HepG2 (cell line): ENCODE data around the gene ATPAF1. TPM values are rescaled to one million over a fixed set of nuclear protein-coding genes. Genes with fewer than 3 reads are reported as not detected.

Experiments
- ATF7 ChIP-seq, 2 experiments: fragments of 450-650 bp in 1 of 2; sonication (generic) in 1 of 2; formaldehyde crosslinking in 1 of 2; IDR thresholded peaks; 2 replicates each; pipeline versions ENCODE4 v1.4.0 to v1.6.1; 2016 to 2020; ENCODE audit warnings: antibody characterized with exemption in 1 of 2, mild to moderate bottlenecking in 1 of 2, missing genetic modification reagents in 1 of 2
- BHLHE40 ChIP-seq: IDR thresholded peaks from 2 replicates; pipeline ENCODE4 v1.6.1; 2011; ENCODE audit warnings: low read length, improper control_type of control experiment
- DBP ChIP-seq: sonication (generic); formaldehyde crosslinking; IDR thresholded peaks from 2 replicates; pipeline ENCODE4 v1.4.0; 2020; ENCODE audit warnings: missing genetic modification reagents; ENCODE audit errors: not compliant biosample characterization
- ETV6 ChIP-seq: sonication (generic); formaldehyde crosslinking; conservative IDR thresholded peaks from 2 replicates; pipeline ENCODE4 v1.4.0; 2020; ENCODE audit warnings: missing genetic modification reagents
- FLYWCH1 ChIP-seq: sonication (generic); formaldehyde crosslinking; IDR thresholded peaks from 2 replicates; pipeline ENCODE4 v1.8.1; 2023; ENCODE audit warnings: mild to moderate bottlenecking, missing genetic modification reagents
- FOXA3 ChIP-seq: IDR thresholded peaks from 2 replicates; pipeline ENCODE4 v1.6.1; 2016; ENCODE audit warnings: missing genetic modification reagents, missing compliant biosample characterization
- HBP1 ChIP-seq: IDR thresholded peaks from 2 replicates; pipeline ENCODE4 v1.6.1; 2016; ENCODE audit warnings: low read depth, control low read depth
- JUND ChIP-seq: sonication (generic); formaldehyde crosslinking; IDR thresholded peaks from 2 replicates; pipeline ENCODE4 v1.8.0; 2022; ENCODE audit warnings: mild to moderate bottlenecking, missing genetic modification reagents
- KAT2B ChIP-seq: fragments of 150-350 bp; IDR thresholded peaks from 2 replicates; pipeline ENCODE4 v1.6.1; 2014; ENCODE audit warnings: low read depth, low read length, borderline replicate concordance
- MED8 ChIP-seq: sonication (generic); formaldehyde crosslinking; IDR thresholded peaks from 2 replicates; pipeline ENCODE4 v1.8.1; 2023; ENCODE audit warnings: mild to moderate bottlenecking, missing genetic modification reagents; ENCODE audit not compliant: insufficient replicate concordance
- NFIB ChIP-seq: sonication (generic); formaldehyde crosslinking; IDR thresholded peaks from 2 replicates; pipeline ENCODE4 v1.9.0; 2021; ENCODE audit warnings: missing genetic modification reagents, mild to moderate bottlenecking, borderline replicate concordance
- NFKB2 ChIP-seq: sonication (generic); formaldehyde crosslinking; IDR thresholded peaks from 2 replicates; pipeline ENCODE4 v1.4.0; 2020; ENCODE audit warnings: missing genetic modification reagents, borderline replicate concordance
- POLR2AphosphoS5 ChIP-seq: IDR thresholded peaks from 2 replicates; pipeline ENCODE4 v1.6.1; 2012; ENCODE audit warnings: low read depth, low read length
- PPARG ChIP-seq: conservative IDR thresholded peaks from 2 replicates; pipeline ENCODE4 v1.6.1; 2016; ENCODE audit warnings: missing biosample characterization, missing genetic modification reagents
- SALL1 ChIP-seq: sonication (generic); formaldehyde crosslinking; IDR thresholded peaks from 2 replicates; pipeline ENCODE4 v1.8.0; 2022; ENCODE audit warnings: mild to moderate bottlenecking, missing genetic modification reagents
- SIN3A ChIP-seq: IDR thresholded peaks from 2 replicates; pipeline ENCODE4 v1.6.1; 2011; ENCODE audit warnings: low read depth, mild to moderate bottlenecking, control low read depth, low read length, borderline replicate concordance
- ZBTB20 ChIP-seq: sonication (generic); formaldehyde crosslinking; IDR thresholded peaks from 2 replicates; pipeline ENCODE4 v1.8.1; 2023; ENCODE audit warnings: missing genetic modification reagents, low read depth, mild to moderate bottlenecking, borderline replicate concordance
- ZNF124 ChIP-seq: sonication (generic); formaldehyde crosslinking; IDR thresholded peaks from 2 replicates; pipeline ENCODE4 v1.4.0; 2020; ENCODE audit warnings: missing genetic modification reagents
- ZNF512 ChIP-seq: sonication (generic); formaldehyde crosslinking; IDR thresholded peaks from 2 replicates; pipeline ENCODE4 v1.4.0; 2020; ENCODE audit warnings: mild to moderate bottlenecking, missing genetic modification reagents
- ZNF652 ChIP-seq: IDR thresholded peaks from 2 replicates; pipeline ENCODE4 v1.6.1; 2016; ENCODE audit warnings: low read depth, borderline replicate concordance
- ZNF674 ChIP-seq: sonication (generic); formaldehyde crosslinking; IDR thresholded peaks from 2 replicates; pipeline ENCODE4 v1.5.0; 2020; ENCODE audit warnings: low read depth, mild to moderate bottlenecking, missing genetic modification reagents
- ZNF710 ChIP-seq: sonication (generic); formaldehyde crosslinking; IDR thresholded peaks from 2 replicates; pipeline ENCODE4 v1.5.0; 2020; ENCODE audit warnings: mild to moderate bottlenecking, missing genetic modification reagents, borderline replicate concordance
- ZNF720 ChIP-seq: sonication (generic); formaldehyde crosslinking; IDR thresholded peaks from 2 replicates; pipeline ENCODE4 v1.4.0; 2020; ENCODE audit warnings: missing genetic modification reagents
- ZNF792 ChIP-seq: IDR thresholded peaks from 2 replicates; pipeline ENCODE4 v1.6.1; 2016
- polyA plus RNA-seq, 8 experiments: library from polyadenylated mRNA; depleted of rRNA in 3 of 8; stranded (reverse) in 7 of 8; unstranded in 1 of 8; fragments of >200 nt; fragmentation: Illumina TruSeq in 4 of 8; extraction: Trizol in 4 of 8; gene quantifications; 2 replicates each; pipeline versions ENCODE4 v1.2.1 to v1.2.3, GENCODE V29; 2011 to 2016; ENCODE audit warnings: low read depth in 4 of 8, missing spikeins in 1 of 8, mixed read lengths in 1 of 8; ENCODE audit not compliant: insufficient read depth in 1 of 8
- total RNA-seq, 5 experiments: library from RNA; depleted of rRNA; stranded (reverse); fragments of >200 nt; fragmentation: Illumina TruSeq; extraction: Trizol; gene quantifications; 2 replicates each; pipeline ENCODE4 v1.2.3, GENCODE V29; 2016; ENCODE audit warnings: low read depth in 1 of 5

Gene ATPAF1
- total and polyA plus RNA-seq, 2 of the 13 experiments (the other 11 are each of a cell fraction or from before 2014, with no cell fraction given) = 66.6 to 76.7 TPM

GRCh38 chr1:46603858-46604549, 64.2 kb downstream of the ATPAF1 start, which contains the start of gene MKNK1 (continued):
- TF ChIP-seq ZNF710 (CRISPR knock-in tag) (peak; percentile 66; the same call in 1 of the 2 replicates), ZBTB20 (CRISPR knock-in tag) (0 out of 2 replicates have a peak, but pooled peaks have one; percentile 50), KAT2B (no peak), NFKB2 (peak; percentile 65; the same call in 1 of the 2 replicates), DBP (CRISPR knock-in tag) (no peak), ZNF512 (no peak), ZNF674 (CRISPR knock-in tag) (no peak), POLR2AphosphoS5 (peak; percentile 97), JUND (CRISPR knock-in tag) (no peak), BHLHE40 (no peak), FOXA3 (CRISPR knock-in tag) (no peak), ETV6 (CRISPR knock-in tag) (no peak), ZNF124 (peak; percentile 63), ZNF720 (CRISPR knock-in tag) (no peak), FLYWCH1 (no peak), SALL1 (peak; percentile 89), MED8 (CRISPR knock-in tag) (no peak), ZNF792 (no peak), ATF7 (IDR thresholded peaks at IDR 0.05) (no peak), ATF7 (CRISPR knock-in tag; IDR thresholded peaks at IDR 0.05) (no peak), HBP1 (CRISPR knock-in tag) (no peak), NFIB (CRISPR knock-in tag) (no peak), PPARG (CRISPR knock-in tag) (0 out of 2 replicates have a peak, but pooled peaks have one; percentile 43), SIN3A (peak; percentile 79; the same call in 1 of the 2 replicates), ZNF652 (CRISPR knock-in tag) (no peak)
